22Rv1 (cell line): ENCODE data around the gene TNPO3.

Experiments
- ZFX ChIP-seq: fragments of 450-650 bp; IDR thresholded peaks from 2 replicates; pipeline ENCODE4 v1.6.1; 2017; ENCODE audit warnings: antibody characterized with exemption, borderline replicate concordance
- TF ChIP-seq, protein P1 (sequence below): fragments of 450-650 bp; IDR thresholded peaks from 2 replicates; pipeline ENCODE4 v1.5.1; 2017; ENCODE audit warnings: mild to moderate bottlenecking

DNA sequence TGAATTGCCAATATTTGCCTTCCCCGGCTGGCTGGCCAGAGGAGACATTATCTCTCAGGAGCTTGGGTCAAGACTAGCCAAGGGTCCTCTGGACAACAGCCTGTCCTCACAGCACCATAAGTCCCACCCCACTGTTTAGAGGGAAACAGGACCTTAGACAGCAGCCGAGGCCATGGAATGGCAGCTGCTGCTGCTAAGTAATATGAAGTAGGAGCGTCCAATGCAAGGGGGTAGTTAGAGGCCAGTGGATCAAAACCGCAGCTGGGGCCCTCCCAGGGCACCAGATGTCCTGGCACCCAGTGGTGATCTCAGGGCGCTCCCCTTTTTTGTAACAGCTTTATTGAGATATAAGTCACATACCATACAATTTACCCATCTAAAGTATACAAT, 131.5 kb downstream of the TNPO3 start:
- TF ChIP-seq, protein P1, sequence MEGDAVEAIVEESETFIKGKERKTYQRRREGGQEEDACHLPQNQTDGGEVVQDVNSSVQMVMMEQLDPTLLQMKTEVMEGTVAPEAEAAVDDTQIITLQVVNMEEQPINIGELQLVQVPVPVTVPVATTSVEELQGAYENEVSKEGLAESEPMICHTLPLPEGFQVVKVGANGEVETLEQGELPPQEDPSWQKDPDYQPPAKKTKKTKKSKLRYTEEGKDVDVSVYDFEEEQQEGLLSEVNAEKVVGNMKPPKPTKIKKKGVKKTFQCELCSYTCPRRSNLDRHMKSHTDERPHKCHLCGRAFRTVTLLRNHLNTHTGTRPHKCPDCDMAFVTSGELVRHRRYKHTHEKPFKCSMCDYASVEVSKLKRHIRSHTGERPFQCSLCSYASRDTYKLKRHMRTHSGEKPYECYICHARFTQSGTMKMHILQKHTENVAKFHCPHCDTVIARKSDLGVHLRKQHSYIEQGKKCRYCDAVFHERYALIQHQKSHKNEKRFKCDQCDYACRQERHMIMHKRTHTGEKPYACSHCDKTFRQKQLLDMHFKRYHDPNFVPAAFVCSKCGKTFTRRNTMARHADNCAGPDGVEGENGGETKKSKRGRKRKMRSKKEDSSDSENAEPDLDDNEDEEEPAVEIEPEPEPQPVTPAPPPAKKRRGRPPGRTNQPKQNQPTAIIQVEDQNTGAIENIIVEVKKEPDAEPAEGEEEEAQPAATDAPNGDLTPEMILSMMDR, result no peak
- TF ChIP-seq ZFX, result no peak
